Measurements from ENCODE around the gene COX7A2L.

COX7A2L gene

GRCh38 chr2:42333579-42333978, 27.4 kb downstream of the COX7A2L start:
- no peak overlapping the region for H3K4me3 ChIP-seq (ENCODE audit: control insufficient read depth, low read depth, low read length)
- DNase-seq (ENCODE audit: low read depth), result no peak
- no peak for TF ChIP-seq CTCF (conservative IDR thresholded peaks at IDR 0.05; ENCODE audit: control insufficient read depth, insufficient read depth, low read depth, low read length)

GRCh38 chr2:42332575-42332974, 28.4 kb downstream of the COX7A2L start:
- no peak overlapping the region for H3K4me3 ChIP-seq (ENCODE audit: control insufficient read depth, low read depth, low read length)
- no peak for TF ChIP-seq CTCF (conservative IDR thresholded peaks at IDR 0.05; ENCODE audit: control insufficient read depth, insufficient read depth, low read depth, low read length)
- no peak for DNase-seq (ENCODE audit: low read depth)

GRCh38 chr2:42331569-42332284, 29.3 kb downstream of the COX7A2L start:
- no peak overlapping the region for H3K4me3 ChIP-seq (ENCODE audit: control insufficient read depth, low read depth, low read length)
- DNase-seq (ENCODE audit: low read depth), result peak; percentile 39
- no peak for TF ChIP-seq CTCF (conservative IDR thresholded peaks at IDR 0.05; ENCODE audit: control insufficient read depth, insufficient read depth, low read depth, low read length)

GRCh38 chr2:42329736-42330135, 31.3 kb downstream of the COX7A2L start:
- no peak overlapping the region for H3K4me3 ChIP-seq (ENCODE audit: control insufficient read depth, low read depth, low read length)
- TF ChIP-seq CTCF (conservative IDR thresholded peaks at IDR 0.05; ENCODE audit: control insufficient read depth, insufficient read depth, low read depth, low read length), result no peak
- no peak for DNase-seq (ENCODE audit: low read depth)

- no peak overlapping the region for H3K4me3 ChIP-seq (ENCODE audit: control insufficient read depth, low read depth, low read length)
- no peak for DNase-seq (ENCODE audit: low read depth)
- TF ChIP-seq CTCF (conservative IDR thresholded peaks at IDR 0.05; ENCODE audit: control insufficient read depth, insufficient read depth, low read depth, low read length), result no peak
These were observed 32.1 kb downstream of the COX7A2L start for GRCh38 chr2:42328923-42329322.

GRCh38 chr2:42328148-42328833, 32.7 kb downstream of the COX7A2L start:
- peak; percentile 60 for DNase-seq (ENCODE audit: low read depth)
- no peak overlapping the region for H3K4me3 ChIP-seq (ENCODE audit: control insufficient read depth, low read depth, low read length)
- peak; percentile 58 for TF ChIP-seq CTCF (conservative IDR thresholded peaks at IDR 0.05; ENCODE audit: control insufficient read depth, insufficient read depth, low read depth, low read length)

Measured in fibroblast of mammary gland (primary cell).